Mesenchymal stem cell (in vitro differentiated cells and primary cell): Measurements from ENCODE around the gene AUTS2.

Experiments used
- DNase-seq: peaks from one replicate; pipeline ENCODE4 v3.0.0-alpha.2; 2013
- H2AFZ ChIP-seq: one replicate; pipeline ENCODE4 v1.6.1; 2013; ENCODE audit warnings: low read depth, mild to moderate bottlenecking, control low read depth, inconsistent platforms, low read length, moderate library complexity
- H2AK5ac ChIP-seq: 2 replicates; pipeline ENCODE4 v1.6.1; 2013; ENCODE audit warnings: low read length, moderate library complexity, mild to moderate bottlenecking, inconsistent platforms; ENCODE audit not compliant: severe bottlenecking
- H2BK120ac ChIP-seq: one replicate; pipeline ENCODE4 v1.6.1; 2013; ENCODE audit warnings: low read depth, mild to moderate bottlenecking, inconsistent platforms, low read length, moderate library complexity
- H2BK12ac ChIP-seq, 2 experiments: one replicate each; pipeline ENCODE4 v1.6.1; 2013; ENCODE audit warnings: inconsistent platforms in 2 of 2, low read length in 2 of 2, mild to moderate bottlenecking in 2 of 2, moderate library complexity in 2 of 2, control low read depth in 1 of 2
- H2BK15ac ChIP-seq: one replicate; pipeline ENCODE4 v1.6.1; 2013; ENCODE audit warnings: mild to moderate bottlenecking, low read depth, inconsistent platforms; ENCODE audit not compliant: poor library complexity, severe bottlenecking
- H2BK5ac ChIP-seq: 2 replicates; pipeline ENCODE4 v1.6.1; 2013; ENCODE audit warnings: low read depth, mild to moderate bottlenecking, low read length, control low read depth, inconsistent platforms; ENCODE audit not compliant: poor library complexity, severe bottlenecking
- H3K14ac ChIP-seq, 2 experiments: one replicate each; pipeline ENCODE4 v1.6.1; 2013; ENCODE audit warnings: inconsistent platforms in 2 of 2, low read length in 2 of 2, control low read depth in 1 of 2, mild to moderate bottlenecking in 1 of 2, moderate library complexity in 1 of 2
- H3K18ac ChIP-seq, 2 experiments: one replicate each; pipeline ENCODE4 v1.6.1; 2013; ENCODE audit warnings: inconsistent platforms in 2 of 2, low read length in 2 of 2, control low read depth in 1 of 2, low read depth in 1 of 2, mild to moderate bottlenecking in 1 of 2
- H3K23ac ChIP-seq, 2 experiments: one replicate each; pipeline ENCODE4 v1.6.1; 2013; ENCODE audit warnings: inconsistent platforms in 2 of 2, low read length in 2 of 2, mild to moderate bottlenecking in 2 of 2, moderate library complexity in 2 of 2, control low read depth in 1 of 2
- H3K27ac ChIP-seq: 2 replicates; pipeline ENCODE4 v1.5.1; 2013; ENCODE audit warnings: mild to moderate bottlenecking, moderate library complexity, low read length, control low read depth, inconsistent platforms; ENCODE audit not compliant: poor library complexity, severe bottlenecking
- H3K27me3 ChIP-seq, 2 experiments: 2 replicates each; pipeline versions ENCODE4 v1.6.1 to v1.7.0; 2013; ENCODE audit warnings: low read length in 2 of 2, mild to moderate bottlenecking in 2 of 2, moderate library complexity in 2 of 2, control low read depth in 1 of 2, inconsistent platforms in 1 of 2; ENCODE audit not compliant: control insufficient read depth in 1 of 2, insufficient read depth in 1 of 2
- H3K36me3 ChIP-seq, 2 experiments: 2 replicates each; pipeline versions ENCODE4 v1.6.1 to v1.7.0; 2013; ENCODE audit warnings: low read length in 2 of 2, control low read depth in 1 of 2, inconsistent platforms in 1 of 2, low read depth in 1 of 2, mild to moderate bottlenecking in 1 of 2; ENCODE audit not compliant: insufficient read depth in 2 of 2, control insufficient read depth in 1 of 2
- H3K4ac ChIP-seq, 2 experiments: one replicate each; pipeline ENCODE4 v1.6.1; 2013; ENCODE audit warnings: inconsistent platforms in 2 of 2, low read length in 2 of 2, mild to moderate bottlenecking in 2 of 2, moderate library complexity in 2 of 2, control low read depth in 1 of 2, low read depth in 1 of 2
- H3K4me1 ChIP-seq: 2 replicates; pipeline ENCODE4 v1.6.1; 2013; ENCODE audit warnings: low read depth, low read length, control low read depth; ENCODE audit not compliant: control insufficient read depth, insufficient read depth
- H3K4me2 ChIP-seq: 2 replicates; pipeline ENCODE4 v1.6.1; 2013; ENCODE audit warnings: low read length, mild to moderate bottlenecking, inconsistent platforms; ENCODE audit not compliant: poor library complexity, severe bottlenecking
- H3K4me3 ChIP-seq, 2 experiments: 2 replicates each; pipeline versions ENCODE4 v1.5.1 to v1.7.0; 2013; ENCODE audit warnings: low read length in 2 of 2, mild to moderate bottlenecking in 2 of 2, control low read depth in 1 of 2, low read depth in 1 of 2; ENCODE audit not compliant: insufficient read depth in 1 of 2
- H3K79me1 ChIP-seq: replicated peaks from 2 replicates; pipeline ENCODE4 v1.6.1; 2013; ENCODE audit warnings: mild to moderate bottlenecking, control low read depth, low read length, inconsistent platforms; ENCODE audit not compliant: poor library complexity, severe bottlenecking
- H3K9ac ChIP-seq: 2 replicates; pipeline ENCODE4 v1.7.0; 2013; ENCODE audit warnings: mild to moderate bottlenecking, low read length, moderate library complexity
- H3K9me3 ChIP-seq: 2 replicates; pipeline ENCODE4 v1.7.0; 2013; ENCODE audit warnings: mild to moderate bottlenecking, low read length; ENCODE audit not compliant: control insufficient read depth
- H4K8ac ChIP-seq: one replicate; pipeline ENCODE4 v1.6.1; 2013; ENCODE audit warnings: inconsistent platforms, mild to moderate bottlenecking, low read length, moderate library complexity
- H4K91ac ChIP-seq: one replicate; pipeline ENCODE4 v1.6.1; 2013; ENCODE audit warnings: mild to moderate bottlenecking, low read length, inconsistent platforms
- WGBS: methylation state at CpG from one replicate; pipeline ENCODE4 v1.1.7; 2013; ENCODE audit warnings: mixed read lengths; 5-methylcytosine and 5-hydroxymethylcytosine counted together

Gene AUTS2

GRCh38 chr7:70773406-70773805 is 1175.1 kb downstream of the AUTS2 start:
- H2AK5ac ChIP-seq: no peak overlapping the region
- peaks cover 4% of the 10 kb centered on the region for H3K79me1 ChIP-seq
- no peak overlapping the region for H2AFZ ChIP-seq
- H2BK120ac ChIP-seq: no peak overlapping the region
- no peak overlapping the region for H3K9ac ChIP-seq
- H3K18ac ChIP-seq: no peak overlapping the region
- no peak overlapping the region for H4K91ac ChIP-seq
- no peak overlapping the region for H3K4ac ChIP-seq
- 60% methylated on average over 2 of the region's 4 CpGs for WGBS
- H3K4me1 ChIP-seq: no peaks in the 10 kb centered on the region
- H3K27me3 ChIP-seq: no peaks in the 10 kb centered on the region
- no peak overlapping the region for H3K4me3 ChIP-seq
- H3K23ac ChIP-seq: no peak overlapping the region
- H2BK15ac ChIP-seq: no peak overlapping the region
- H3K27ac ChIP-seq: no peak overlapping the region
- H3K4me2 ChIP-seq: no peak overlapping the region
- DNase-seq: no peak
- H3K9me3 ChIP-seq: no peaks in the 10 kb centered on the region
- no peak overlapping the region for H2BK5ac ChIP-seq
- H3K14ac ChIP-seq: no peak overlapping the region
- H4K8ac ChIP-seq: no peak overlapping the region
- H3K36me3 ChIP-seq: peaks cover 13 to 66% of the 10 kb centered on the region in 2 experiments
- H2BK12ac ChIP-seq: no peak overlapping the region

GRCh38 chr7:70774950-70775527 is 1176.8 kb downstream of the AUTS2 start:
- H2BK15ac ChIP-seq: no peak overlapping the region
- no peak overlapping the region for H3K18ac ChIP-seq
- H2BK120ac ChIP-seq: no peak overlapping the region
- no peak overlapping the region for H4K8ac ChIP-seq
- no peaks in the 10 kb centered on the region for H3K9me3 ChIP-seq
- H4K91ac ChIP-seq: no peak overlapping the region
- H2AFZ ChIP-seq: no peak overlapping the region
- no peaks in the 10 kb centered on the region for H3K4me1 ChIP-seq
- H3K36me3 ChIP-seq: peaks cover 21 to 74% of the 10 kb centered on the region in 2 experiments
- H3K9ac ChIP-seq: no peak overlapping the region
- peaks cover 7% of the 10 kb centered on the region for H3K79me1 ChIP-seq
- H2BK5ac ChIP-seq: no peak overlapping the region
- no peak overlapping the region for H3K14ac ChIP-seq
- H3K27me3 ChIP-seq: no peaks in the 10 kb centered on the region
- no peak overlapping the region for H3K4ac ChIP-seq
- H3K4me3 ChIP-seq: no peak overlapping the region
- no peak overlapping the region for H3K27ac ChIP-seq
- H3K4me2 ChIP-seq: no peak overlapping the region
- WGBS: 98% methylated on average over 2 of the region's 3 CpGs
- no peak overlapping the region for H2AK5ac ChIP-seq
- no peak overlapping the region for H3K23ac ChIP-seq
- DNase-seq: no peak
- no peak overlapping the region for H2BK12ac ChIP-seq

GRCh38 chr7:70775570-70776156 is 1177.4 kb downstream of the AUTS2 start:
- peaks cover 7% of the 10 kb centered on the region for H3K79me1 ChIP-seq
- no peak overlapping the region for H2BK12ac ChIP-seq
- no peak overlapping the region for H3K14ac ChIP-seq
- H4K8ac ChIP-seq: no peak overlapping the region
- H3K9ac ChIP-seq: no peak overlapping the region
- H3K36me3 ChIP-seq: peaks cover 26 to 77% of the 10 kb centered on the region in 2 experiments
- 77% methylated on average over 4 of the region's 4 CpGs for WGBS
- H3K18ac ChIP-seq: no peak overlapping the region
- no peak overlapping the region for H2BK120ac ChIP-seq
- H2BK15ac ChIP-seq: no peak overlapping the region
- H3K23ac ChIP-seq: no peak overlapping the region
- no peaks in the 10 kb centered on the region for H3K9me3 ChIP-seq
- H3K27ac ChIP-seq: no peak overlapping the region
- H2AK5ac ChIP-seq: no peak overlapping the region
- H3K4ac ChIP-seq: no peak overlapping the region
- no peak overlapping the region for H4K91ac ChIP-seq
- no peaks in the 10 kb centered on the region for H3K27me3 ChIP-seq
- H3K4me1 ChIP-seq: no peaks in the 10 kb centered on the region
- H3K4me3 ChIP-seq: no peak overlapping the region
- no peak for DNase-seq
- H2AFZ ChIP-seq: no peak overlapping the region
- no peak overlapping the region for H2BK5ac ChIP-seq
- H3K4me2 ChIP-seq: no peak overlapping the region

GRCh38 chr7:70776627-70777101 is 1178.4 kb downstream of the AUTS2 start:
- 78% methylated on average over 7 of the region's 7 CpGs for WGBS
- DNase-seq: no peak

More at GRCh38 chr7:70776627-70777101, 1178.4 kb downstream of the AUTS2 start:
- Histone ChIP-seq H3K4me2 (no peak overlapping the region), H3K9ac (no peak overlapping the region), H2BK12ac (no peak overlapping the region), H3K36me3 (peaks cover 26 to 79% of the 10 kb centered on the region in 2 experiments), H4K91ac (no peak overlapping the region), H2BK120ac (no peak overlapping the region), H2AK5ac (no peak overlapping the region), H3K27ac (no peak overlapping the region), H2BK5ac (no peak overlapping the region), H4K8ac (no peak overlapping the region), H3K18ac (no peak overlapping the region), H3K27me3 (no peaks in the 10 kb centered on the region), H3K23ac (no peak overlapping the region), H3K14ac (no peak overlapping the region), H3K79me1 (peaks cover 7% of the 10 kb centered on the region), H3K4me3 (no peak overlapping the region), H3K9me3 (no peaks in the 10 kb centered on the region), H3K4me1 (no peaks in the 10 kb centered on the region), H3K4ac (no peak overlapping the region), H2AFZ (no peak overlapping the region), H2BK15ac (no peak overlapping the region)
